Measurements from ENCODE around the gene ZBTB45. TPM values are rescaled to one million over a fixed set of nuclear protein-coding genes. Genes with fewer than 3 reads are reported as not detected.

Gene ZBTB45
- total and polyA plus RNA-seq, 10 of the 15 experiments (the other 5 are each of a cell fraction or from before 2014, with no cell fraction given): 0.29 to 17.2 (median 4.2) TPM

GRCh38 chr19:58516964-58517833, 2.4 kb downstream of the ZBTB45 start:
- intact Hi-C loops (cut with micrococcal nuclease; ENCODE audit: unreplicated experiment) (loop anchor here (5.0 kb wide), 1 partner anchor 190 kb away; the partner anchor contains the start of gene ZSCAN22), in situ Hi-C loops (cut with MboI) (no loop called here)
- H3K27ac ChIP-seq (ENCODE audit: control insufficient read depth, insufficient read depth): no peak overlapping the region
- H3K4me1 ChIP-seq (ENCODE audit: control insufficient read depth, insufficient read depth, low read length): peaks cover 23% of the 10 kb centered on the region
- no peaks in the 10 kb centered on the region for H3K27me3 ChIP-seq (replicated peaks in 1 of 2; ENCODE audit: control insufficient read depth in 2 of 2, insufficient read depth in 2 of 2, low read length in 1 of 2)
- ChIA-PET RAD21 (ENCODE audit: unreplicated experiment) (no interaction called here), SMC1A (ENCODE audit: uncharacterized antibody, unreplicated experiment) (interaction anchor here (1.0 kb wide), 1 partner anchor 21 kb away, joined by 3 read pairs; no protein-coding TSS in a partner anchor), POLR2A (no interaction called here), CTCF (no interaction called here)
- no peaks in the 10 kb centered on the region for H3K9me3 ChIP-seq (replicated peaks; ENCODE audit: control insufficient read depth, insufficient read depth, low read length)
- H3K4me3 ChIP-seq: no peak overlapping the region
- no TSS peak for BruUV-seq (replicated peaks)
- ATAC-seq: no peak
- H3K4me2 ChIP-seq (ENCODE audit: control insufficient read depth, insufficient read depth): peak overlapping the region; percentile 32
- no peak for DNase-seq (ENCODE audit: low read depth, low spot score)
- no peak overlapping the region for H3K9ac ChIP-seq (ENCODE audit: control insufficient read depth, insufficient read depth, low read length)
- WGBS (ENCODE audit: insufficient coverage, insufficient replicate concordance, low lambda C conversion rate, missing lambda C conversion rate): 94% methylated on average over 48 of the region's 65 CpGs
- peak; percentile 20; the same call in 1 of the 2 replicates for TF ChIP-seq POLR2A (IDR thresholded peaks at IDR 0.05; ENCODE audit: low read depth, low read length)
- TF ChIP-seq GATAD2B (conservative IDR thresholded peaks at IDR 0.05; ENCODE audit: low read depth): no peak
- no peak for TF ChIP-seq POU2F2 (IDR thresholded peaks at IDR 0.05; ENCODE audit: borderline replicate concordance, low read depth, low read length)
- no peak overlapping the region for H2AFZ ChIP-seq (ENCODE audit: control insufficient read depth, low read depth, low read length)
- FAIRE-seq: no peak
- no peaks in the 10 kb centered on the region for H4K20me1 ChIP-seq (ENCODE audit: control insufficient read depth, insufficient read depth)
- peaks cover 39% of the 10 kb centered on the region for H3K79me2 ChIP-seq (ENCODE audit: control insufficient read depth, insufficient read depth, low read length)
- peaks cover 0 to 8% of the 10 kb centered on the region in 2 experiments; a peak in 3 of 4 replicates for H3K36me3 ChIP-seq (ENCODE audit: control insufficient read depth in 2 of 2, insufficient read depth in 2 of 2, low read length in 1 of 2)

DNA sequence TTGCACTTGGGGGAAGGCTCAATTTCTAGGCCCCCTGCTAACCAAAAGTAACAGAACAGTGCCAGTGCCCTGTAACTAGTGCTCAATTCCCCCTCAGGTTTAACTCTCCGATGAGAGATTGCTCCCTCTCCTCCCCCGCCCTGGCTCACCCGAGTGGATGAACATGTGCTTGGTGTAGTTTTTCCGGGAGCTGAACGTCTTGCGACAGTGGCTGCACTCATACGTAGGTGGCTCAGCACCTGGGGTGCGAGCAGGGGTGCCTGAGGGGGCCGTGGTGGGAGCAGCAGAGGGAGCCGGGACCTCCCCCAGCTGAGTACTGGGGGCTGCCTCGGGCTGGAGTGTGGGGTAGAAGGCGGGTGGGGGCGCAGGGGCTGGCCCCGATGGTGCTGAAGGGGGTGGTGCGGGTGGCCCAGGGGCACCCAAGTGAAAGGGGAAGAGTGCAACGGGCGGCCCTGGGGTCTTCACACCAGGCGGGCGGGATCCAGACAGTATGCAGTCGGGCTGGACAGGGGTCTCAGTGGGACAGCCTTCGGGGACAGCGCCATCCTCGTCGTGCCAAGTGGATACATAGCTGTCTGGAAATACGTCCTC, 3.3 kb downstream of the ZBTB45 start:
- H3K36me3 ChIP-seq (ENCODE audit: control insufficient read depth in 2 of 2, insufficient read depth in 2 of 2, low read length in 1 of 2): peaks cover 0 to 8% of the 10 kb centered on the region in 2 experiments; a peak in 3 of 4 replicates
- no peak for DNase-seq (ENCODE audit: low read depth, low spot score)
- H3K27ac ChIP-seq (ENCODE audit: control insufficient read depth, insufficient read depth): no peak overlapping the region
- ChIA-PET SMC1A (ENCODE audit: uncharacterized antibody, unreplicated experiment) (interaction anchor here (1.0 kb wide), 1 partner anchor 21 kb away, joined by 3 read pairs; no protein-coding TSS in a partner anchor), POLR2A (no interaction called here), CTCF (no interaction called here), RAD21 (ENCODE audit: unreplicated experiment) (no interaction called here)
- in situ Hi-C loops (cut with MboI): no loop called here
- no peaks in the 10 kb centered on the region for H3K27me3 ChIP-seq (replicated peaks in 1 of 2; ENCODE audit: control insufficient read depth in 2 of 2, insufficient read depth in 2 of 2, low read length in 1 of 2)
- no peaks in the 10 kb centered on the region for H3K9me3 ChIP-seq (replicated peaks; ENCODE audit: control insufficient read depth, insufficient read depth, low read length)
- FAIRE-seq: no peak
- peaks cover 23% of the 10 kb centered on the region for H3K4me1 ChIP-seq (ENCODE audit: control insufficient read depth, insufficient read depth, low read length)
- ATAC-seq: no peak
- no peak overlapping the region for H2AFZ ChIP-seq (ENCODE audit: control insufficient read depth, low read depth, low read length)
- H3K9ac ChIP-seq (ENCODE audit: control insufficient read depth, insufficient read depth, low read length): no peak overlapping the region
- H4K20me1 ChIP-seq (ENCODE audit: control insufficient read depth, insufficient read depth): no peaks in the 10 kb centered on the region
- H3K4me2 ChIP-seq (ENCODE audit: control insufficient read depth, insufficient read depth): no peak overlapping the region
- no TSS peak for BruUV-seq (replicated peaks)
- peaks cover 39% of the 10 kb centered on the region for H3K79me2 ChIP-seq (ENCODE audit: control insufficient read depth, insufficient read depth, low read length)
- intact Hi-C loops (cut with micrococcal nuclease; ENCODE audit: unreplicated experiment): loop anchor here (5.0 kb wide), 1 partner anchor 189 kb away; the partner anchor contains the start of gene ZSCAN22
- no peak overlapping the region for H3K4me3 ChIP-seq
- 93% methylated on average over 19 of the region's 25 CpGs for WGBS (ENCODE audit: insufficient coverage, insufficient replicate concordance, low lambda C conversion rate, missing lambda C conversion rate)
- TF ChIP-seq CHD1 (IDR thresholded peaks at IDR 0.05; ENCODE audit: low read depth, low read length): no peak
- TF ChIP-seq WRNIP1 (IDR thresholded peaks at IDR 0.05; ENCODE audit: borderline replicate concordance, low read depth, low read length): no peak
- no peak for TF ChIP-seq RCOR1 (conservative IDR thresholded peaks at IDR 0.05; ENCODE audit: low read depth, low read length)
- no peak for TF ChIP-seq ATF2 (IDR thresholded peaks at IDR 0.05; ENCODE audit: low read length)
- TF ChIP-seq E4F1 (IDR thresholded peaks at IDR 0.05; ENCODE audit: borderline replicate concordance, partially characterized antibody): no peak
- TF ChIP-seq, protein P1, sequence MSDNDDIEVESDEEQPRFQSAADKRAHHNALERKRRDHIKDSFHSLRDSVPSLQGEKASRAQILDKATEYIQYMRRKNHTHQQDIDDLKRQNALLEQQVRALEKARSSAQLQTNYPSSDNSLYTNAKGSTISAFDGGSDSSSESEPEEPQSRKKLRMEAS (IDR thresholded peaks at IDR 0.05; ENCODE audit: low read depth, low read length): no peak

Data from GM12878 (cell line).